Measurements from ENCODE around the gene CRYZL1.
"Not testable (repeated sequence)": the region's sequence is repeated elsewhere in the genome, so short reads cannot be mapped to it uniquely, and the experiment has no call there.

The CRYZL1 gene

DNA sequence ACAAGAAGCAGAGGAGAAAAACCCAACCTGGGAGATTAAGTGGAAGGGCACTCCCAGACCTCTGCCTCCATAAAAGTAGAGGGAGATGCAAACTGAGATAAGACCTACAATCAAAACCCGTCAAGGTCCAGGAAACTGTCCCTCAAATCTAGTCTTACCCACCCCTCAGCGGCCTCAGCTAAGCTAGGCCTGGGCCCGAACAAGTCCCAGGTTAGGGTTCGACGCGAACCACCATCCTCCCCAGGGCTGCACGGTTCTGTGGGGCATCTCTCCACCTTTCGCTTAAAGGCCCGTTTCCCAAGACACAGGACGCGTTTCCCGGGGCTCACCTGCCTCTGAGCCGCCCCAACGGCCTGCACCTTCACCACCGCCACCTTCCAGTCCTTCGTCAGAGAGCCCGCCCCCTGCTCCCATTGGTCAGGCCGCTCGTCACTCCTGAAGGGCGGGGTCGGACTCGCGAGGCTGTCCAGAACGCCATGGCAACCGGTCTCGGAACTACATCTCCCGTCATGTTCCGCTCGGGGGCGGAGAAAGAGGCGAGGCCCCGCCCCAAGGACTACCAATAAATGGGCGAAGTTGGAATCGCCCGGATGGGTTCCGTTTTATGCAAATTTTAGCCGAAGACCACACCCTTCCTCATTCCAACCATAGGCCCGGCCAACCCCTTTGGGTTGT lies at the start of gene CRYZL1:
CRYZL1 (minus strand) TSS at position 390 of the 675 bp plus-strand sequence. CDS start 10,190 bp downstream, outside the sequence.
- peak; percentile 93 for DNase-seq

DNA sequence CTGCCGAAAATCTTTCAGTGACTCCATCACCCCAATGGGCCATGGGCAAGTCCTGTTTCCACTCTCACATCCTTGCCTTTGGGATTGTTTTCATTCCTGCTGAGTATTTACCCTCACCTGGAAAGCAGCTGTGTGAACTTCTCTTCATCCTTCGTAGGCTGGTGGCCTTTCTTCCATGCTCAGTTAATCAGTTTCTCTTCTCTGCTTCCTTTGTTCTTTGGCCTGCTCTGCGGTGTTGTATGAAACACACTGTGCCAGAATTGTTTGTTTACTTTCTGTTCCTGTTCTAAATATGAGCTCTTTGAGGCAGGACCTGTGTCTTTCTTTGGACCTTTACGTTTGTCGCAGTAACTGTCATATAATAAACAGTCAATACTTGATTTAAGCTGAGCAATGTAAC lies 49.3 kb upstream of the CRYZL1 start:
- no peak for DNase-seq

DNA sequence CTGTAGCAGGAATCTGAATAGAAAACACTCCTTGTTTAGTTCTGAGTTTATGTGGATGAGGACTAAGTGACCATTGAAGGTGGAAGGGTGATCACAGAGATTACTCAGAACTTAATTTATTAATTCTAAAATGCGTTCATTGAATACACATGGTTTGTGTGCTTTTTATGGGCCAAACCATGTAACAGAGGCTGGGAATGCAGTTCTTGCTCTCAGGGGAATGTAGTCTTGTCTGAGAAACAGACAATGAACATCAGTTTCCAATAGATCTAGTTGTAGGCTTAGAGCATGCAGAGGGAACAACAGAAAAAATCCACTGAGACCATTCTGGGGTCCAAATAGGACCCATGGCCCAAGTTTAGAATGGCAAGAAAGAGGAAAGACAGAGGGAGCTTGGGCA lies 46.8 kb upstream of the CRYZL1 start:
- DNase-seq: no peak

GRCh38 chr21:33687634-33688033 lies 46.1 kb upstream of the CRYZL1 start:
- no peak for DNase-seq

- DNase-seq: no peak
These were observed 44.8 kb upstream of the CRYZL1 start for GRCh38 chr21:33686386-33686785.

- DNase-seq: no peak
These were observed 44.2 kb upstream of the CRYZL1 start for GRCh38 chr21:33685613-33686197.

DNA sequence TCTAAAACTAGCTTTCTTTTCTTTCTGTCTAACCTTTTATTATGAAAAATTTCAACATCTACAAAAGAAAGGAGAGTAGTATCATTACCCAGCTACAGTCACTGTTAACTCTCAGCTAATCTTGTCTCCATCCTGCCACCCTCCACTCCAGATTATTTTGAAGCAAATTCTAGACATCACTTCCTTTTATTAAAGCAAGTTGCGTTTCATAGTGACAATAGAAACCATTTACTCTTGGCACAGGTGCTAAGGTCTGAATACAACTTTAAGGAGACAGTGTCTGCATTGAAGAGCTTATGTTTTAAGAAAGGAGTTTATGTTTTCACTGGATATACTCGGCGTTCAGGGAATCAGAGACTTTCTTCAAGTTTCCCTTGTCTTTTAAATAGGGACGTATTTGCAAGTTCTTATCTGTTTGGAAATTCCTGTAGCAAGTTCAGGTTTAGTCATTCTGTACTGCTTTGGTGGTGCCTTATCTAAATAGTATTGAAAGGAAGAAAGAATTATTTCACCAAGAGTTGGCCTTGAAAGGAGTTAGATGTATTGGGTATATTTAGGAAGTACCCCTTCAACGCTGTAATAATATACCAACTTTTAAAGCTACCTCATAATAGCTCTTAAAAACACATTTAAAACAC lies 43.5 kb upstream of the CRYZL1 start:
- DNase-seq: no peak

DNA sequence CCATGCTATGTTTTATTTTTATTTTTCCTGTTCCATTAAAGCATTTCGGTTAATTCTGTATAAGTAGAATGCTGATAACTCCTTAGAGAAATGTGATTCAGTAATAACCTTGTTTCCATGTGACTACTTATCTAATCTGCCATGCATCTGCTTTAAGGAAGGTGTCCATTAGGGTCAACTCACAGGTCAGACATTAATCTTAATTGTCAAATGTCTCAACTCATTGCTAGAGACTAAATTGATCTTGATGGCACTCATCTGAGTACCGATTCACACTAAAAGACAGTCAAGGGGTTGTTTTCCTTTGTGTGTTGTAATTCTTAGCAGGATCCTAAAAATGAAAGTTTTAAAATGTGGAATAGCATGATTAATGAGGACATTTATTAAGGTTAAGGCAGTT lies 42.5 kb upstream of the CRYZL1 start:
- DNase-seq: no peak

DNA sequence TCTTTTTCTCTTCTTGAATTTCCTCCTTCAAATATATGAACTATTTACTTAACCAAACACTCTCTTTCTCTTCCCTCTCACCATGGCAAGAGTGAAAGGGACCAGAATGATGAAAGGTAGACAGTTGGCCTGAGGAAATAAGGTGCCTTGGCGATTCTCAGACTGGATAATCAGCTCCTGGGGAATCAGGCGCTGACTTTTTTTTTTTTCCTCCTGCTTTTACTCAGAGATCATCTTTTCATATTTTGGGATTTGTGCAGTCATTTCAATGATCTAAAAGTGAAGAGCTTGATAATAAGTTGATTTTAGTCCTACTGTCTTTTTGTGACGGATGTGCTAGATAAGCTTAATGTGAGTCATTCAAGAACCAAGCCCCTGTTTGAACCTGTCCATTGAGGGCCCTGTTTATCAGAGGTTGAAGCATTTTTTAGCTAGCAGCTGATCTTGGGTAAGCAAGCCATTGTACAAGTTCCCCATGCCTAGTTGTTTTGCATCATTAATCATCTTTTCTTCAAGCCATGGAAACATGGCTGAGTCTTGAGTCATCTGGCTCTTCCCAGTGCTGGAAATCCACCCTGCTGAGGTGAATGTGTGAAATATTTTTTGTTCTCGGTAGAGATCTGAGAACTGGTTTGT lies 41.6 kb upstream of the CRYZL1 start:
- DNase-seq: no peak

- DNase-seq: no peak
These were observed 39.3 kb upstream of the CRYZL1 start for GRCh38 chr21:33680870-33681269.

DNA sequence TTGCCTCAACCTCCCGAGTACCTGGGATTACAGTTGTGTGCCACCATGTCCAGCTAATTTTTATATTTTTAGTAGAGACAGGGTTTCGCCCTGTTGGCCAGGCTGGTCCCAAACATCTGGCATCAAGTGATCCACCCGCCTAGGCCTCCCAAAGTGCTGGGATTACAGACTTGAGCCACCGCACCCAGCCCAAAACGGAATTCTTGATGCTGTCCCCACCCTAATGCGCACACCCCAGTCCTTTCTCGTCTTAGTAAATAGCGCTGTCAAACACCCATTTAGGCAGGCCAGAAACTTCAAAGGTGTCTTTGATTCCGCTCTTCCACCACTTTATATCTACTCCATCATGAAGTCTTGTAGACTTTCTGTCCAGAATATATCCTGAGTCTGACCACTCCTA lies 35.9 kb upstream of the CRYZL1 start:
- no peak for DNase-seq

DNA sequence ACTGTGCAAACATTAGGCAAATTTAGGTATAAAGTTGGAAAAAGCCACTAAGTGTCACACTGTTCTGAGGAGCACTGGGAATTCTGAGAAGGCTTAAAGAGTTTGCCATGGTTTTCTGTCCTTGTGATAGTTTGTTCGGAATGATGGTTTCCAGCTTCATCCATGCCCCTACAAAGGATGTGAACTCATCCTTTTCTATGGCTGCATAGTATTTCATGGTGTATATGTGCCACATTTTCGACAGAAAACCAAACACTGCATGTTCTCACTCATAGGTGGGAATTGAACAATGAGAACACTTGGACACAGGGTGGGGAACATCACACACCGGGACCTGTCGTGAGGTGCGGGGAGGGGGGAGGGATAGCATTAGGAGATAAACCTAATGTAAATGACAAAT lies 35.1 kb upstream of the CRYZL1 start:
- DNase-seq: not testable (repeated sequence)

- DNase-seq: no peak
These were observed 32.7 kb upstream of the CRYZL1 start for GRCh38 chr21:33674226-33674625.

- no peak for DNase-seq
These were observed 31.9 kb upstream of the CRYZL1 start for GRCh38 chr21:33673473-33673872.

DNA sequence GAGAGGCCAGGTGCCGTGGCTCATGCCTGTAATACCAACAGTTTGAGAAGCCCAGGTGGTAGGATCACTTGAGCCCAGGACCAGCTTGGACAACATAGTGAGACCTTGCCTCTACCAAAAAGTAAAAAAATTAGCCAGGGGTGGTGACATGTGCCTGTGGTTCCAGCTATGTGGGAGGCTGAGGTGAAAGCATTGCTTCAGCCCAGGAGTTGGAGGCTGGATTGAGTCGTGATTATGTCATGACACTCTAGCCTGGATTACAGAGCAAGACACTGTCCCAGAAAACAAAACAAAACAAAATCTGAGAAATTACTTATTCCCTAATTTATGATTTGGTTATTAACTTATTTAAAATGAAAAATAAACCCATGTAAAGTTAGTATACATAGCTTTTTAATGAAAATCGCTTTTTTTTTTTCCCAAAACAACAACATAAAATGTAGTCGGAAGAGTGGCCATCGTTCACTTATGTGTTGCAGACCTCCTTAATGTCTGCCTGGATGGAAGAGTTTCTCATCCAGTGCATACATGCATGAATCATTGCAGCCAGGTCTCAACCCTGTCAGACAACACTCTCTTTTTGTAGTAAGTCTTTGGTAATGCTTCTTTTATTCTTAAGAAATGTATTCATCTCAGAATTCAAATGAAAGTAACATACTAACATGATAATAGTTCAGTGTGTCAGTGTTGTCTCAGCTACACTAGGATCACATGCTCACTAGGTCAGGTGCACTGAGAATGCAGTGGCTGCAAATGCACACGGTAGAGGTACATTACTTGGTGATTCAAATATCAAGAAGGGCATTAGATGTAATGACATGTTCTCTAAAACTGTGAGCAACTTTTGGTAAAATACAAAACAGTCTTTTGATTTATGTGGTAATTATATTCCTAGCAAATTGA lies 28.8 kb upstream of the CRYZL1 start:
- no peak for DNase-seq

- no peak for DNase-seq
These were observed 27.1 kb upstream of the CRYZL1 start for GRCh38 chr21:33668620-33669019.

DNA sequence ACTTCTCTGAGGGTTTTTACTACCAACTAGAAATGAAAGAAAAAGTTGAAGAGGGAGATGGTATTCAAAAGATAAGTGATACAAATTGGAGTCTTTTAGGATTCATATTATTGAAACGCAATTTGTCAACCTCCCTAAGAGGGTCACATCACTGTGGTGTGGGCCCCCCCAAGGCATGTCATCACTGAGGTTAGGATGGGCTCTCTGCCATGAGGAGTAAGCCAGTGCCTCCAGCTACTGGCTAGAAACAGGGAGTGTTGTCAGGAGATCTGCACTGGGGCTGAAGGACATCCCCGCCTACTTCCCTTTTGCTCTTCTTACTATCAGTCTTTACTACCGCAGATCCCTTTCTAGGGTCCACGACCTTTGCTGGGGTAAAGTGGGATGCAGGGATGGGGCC lies 26.6 kb upstream of the CRYZL1 start:
- DNase-seq: no peak

DNA sequence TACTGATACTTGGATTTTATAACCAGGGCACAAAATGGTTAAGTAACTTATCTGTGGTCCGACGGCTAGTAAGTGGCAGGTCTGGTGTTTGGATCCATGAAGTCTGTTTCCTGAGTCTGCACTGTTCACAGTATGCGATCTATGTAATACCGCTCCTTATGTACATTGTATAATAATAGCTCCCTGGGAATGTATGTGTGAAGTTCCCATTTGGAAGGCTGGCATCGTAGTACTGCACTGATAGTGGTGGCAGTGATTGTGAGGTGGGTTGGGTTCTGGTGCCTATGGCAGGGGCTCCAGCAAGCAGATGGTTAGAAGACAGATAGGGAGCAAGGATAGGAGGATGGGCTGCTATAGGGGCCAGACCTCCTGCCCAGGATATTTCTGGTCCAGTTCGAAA lies 26.1 kb upstream of the CRYZL1 start:
- no peak for DNase-seq

- DNase-seq: no peak
These were observed 24.6 kb upstream of the CRYZL1 start for GRCh38 chr21:33666153-33666552.

DNA sequence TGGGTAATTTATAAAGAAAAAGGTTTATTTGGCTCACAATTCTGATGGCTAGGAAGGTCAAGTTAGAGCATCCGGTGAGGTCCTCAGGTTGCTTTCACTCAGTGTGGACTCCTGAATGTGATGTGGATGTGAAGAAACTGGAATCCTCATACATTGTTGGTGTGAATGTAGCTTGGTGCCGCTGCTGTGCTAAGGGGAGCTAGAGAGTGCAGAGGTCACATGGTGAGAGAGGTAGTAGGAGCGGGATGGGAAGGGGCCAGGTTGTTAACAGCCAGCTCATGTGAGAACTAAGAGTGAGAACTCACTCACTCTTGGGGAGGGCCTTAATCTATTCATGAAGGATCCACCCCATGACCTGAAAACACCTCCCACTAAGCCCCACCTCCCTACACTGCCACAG lies 22.6 kb upstream of the CRYZL1 start:
- DNase-seq: no peak

- DNase-seq: no peak
These were observed 21.7 kb upstream of the CRYZL1 start for GRCh38 chr21:33663241-33663640.

DNA sequence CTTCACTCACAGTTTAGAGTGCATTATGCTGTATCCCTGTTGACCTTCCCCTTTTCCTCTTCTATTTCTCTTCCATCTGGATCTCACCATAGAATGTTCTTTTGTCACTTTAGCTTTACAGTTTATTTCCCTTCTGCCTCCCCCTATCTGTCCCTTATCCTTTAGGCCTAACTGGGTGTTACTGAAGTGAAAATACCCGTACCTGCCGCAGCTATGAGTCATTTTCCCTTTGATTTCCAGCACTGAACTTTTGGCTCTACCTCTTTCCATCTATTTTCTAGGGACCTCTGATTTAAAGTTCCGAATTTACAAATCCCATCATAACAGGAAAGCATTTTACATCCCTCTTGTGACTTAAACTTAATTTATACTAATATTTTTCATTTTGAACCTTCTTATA lies 20.5 kb upstream of the CRYZL1 start:
- DNase-seq: no peak

- no peak for DNase-seq
These were observed 19.6 kb upstream of the CRYZL1 start for GRCh38 chr21:33661146-33661545.

Data from NCI-H2081 treated with DMSO at 0.1 percent for 48 hours (cell line).